NCI-H226 (cell line): ENCODE measurements around the gene TGM2.
A peak's percentile ranks its signal among the peaks of the same experiment; 100 is the strongest.

Source experiments
- DNase-seq: peaks from one replicate; pipeline ENCODE4 v3.0.0-alpha.2; 2015

Gene TGM2

DNA sequence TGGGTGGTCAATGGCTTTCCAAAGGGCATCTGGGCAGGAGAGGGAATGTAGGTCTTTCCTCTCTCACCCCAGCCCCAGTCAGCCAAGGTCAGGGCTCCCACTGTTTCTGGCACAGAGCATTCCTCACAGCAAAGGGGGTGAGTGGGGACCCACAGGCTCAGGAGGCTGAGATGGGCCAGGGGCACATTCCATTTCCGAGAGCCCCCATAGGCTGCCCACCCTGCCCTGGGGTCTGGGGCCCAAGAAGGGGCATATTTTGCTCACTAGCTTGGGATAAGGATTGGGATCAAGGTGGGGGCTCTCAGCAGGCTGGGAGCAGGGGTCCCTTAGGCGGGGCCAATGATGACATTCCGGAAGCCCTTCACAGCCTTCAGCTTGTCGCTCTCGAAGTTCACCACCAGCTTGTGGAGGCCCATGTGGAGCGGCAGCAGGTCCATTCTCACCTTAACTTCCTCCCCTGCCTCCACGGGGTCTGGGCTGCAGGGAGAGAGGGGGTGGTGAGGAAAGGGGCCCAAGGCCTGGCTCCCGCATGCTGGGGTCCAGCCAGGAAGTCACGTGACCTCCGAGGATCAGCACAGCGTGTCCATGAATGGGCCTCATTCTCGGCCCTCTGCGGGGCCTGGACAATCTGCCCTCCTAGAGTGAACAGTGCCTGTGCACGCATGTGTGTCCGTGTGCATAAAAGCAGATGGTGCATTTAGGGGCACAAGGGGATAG, 35.0 kb downstream of the TGM2 start:
- no peak for DNase-seq

- DNase-seq, result no peak
Observed at GRCh38 chr20:38129248-38129865, 35.7 kb downstream of the TGM2 start.

GRCh38 chr20:38128691-38129090, 36.4 kb downstream of the TGM2 start:
- DNase-seq, result no peak

DNA sequence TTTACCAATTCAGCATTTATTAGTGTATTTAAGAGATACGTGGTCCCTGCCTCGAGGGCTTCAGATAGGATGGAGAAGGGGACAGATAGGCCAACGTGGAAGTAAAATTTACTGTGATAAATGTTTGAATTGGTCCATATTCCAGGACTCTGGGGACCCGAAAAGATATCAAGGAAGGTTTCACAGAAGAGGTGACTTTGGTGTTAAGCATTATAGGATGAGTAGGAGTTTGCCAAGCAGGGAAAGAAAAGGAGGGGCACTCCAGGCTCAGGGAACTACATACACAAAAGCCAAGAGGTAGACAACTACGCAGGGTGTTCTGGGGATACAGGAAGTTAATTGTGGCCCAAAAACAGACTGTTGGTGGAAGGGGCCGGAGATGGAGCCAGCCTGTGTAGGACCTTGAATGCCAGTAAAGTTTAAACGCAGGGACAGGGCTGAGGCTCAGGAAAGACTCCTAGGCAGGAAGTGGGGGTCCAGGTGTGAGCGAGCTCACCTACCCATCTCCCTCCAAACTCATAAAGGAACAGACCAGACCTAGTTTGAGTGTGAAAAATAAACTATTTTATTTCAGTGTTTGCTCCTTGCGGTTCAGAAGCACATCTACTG, 37.0 kb downstream of the TGM2 start:
- DNase-seq, result no peak

DNA sequence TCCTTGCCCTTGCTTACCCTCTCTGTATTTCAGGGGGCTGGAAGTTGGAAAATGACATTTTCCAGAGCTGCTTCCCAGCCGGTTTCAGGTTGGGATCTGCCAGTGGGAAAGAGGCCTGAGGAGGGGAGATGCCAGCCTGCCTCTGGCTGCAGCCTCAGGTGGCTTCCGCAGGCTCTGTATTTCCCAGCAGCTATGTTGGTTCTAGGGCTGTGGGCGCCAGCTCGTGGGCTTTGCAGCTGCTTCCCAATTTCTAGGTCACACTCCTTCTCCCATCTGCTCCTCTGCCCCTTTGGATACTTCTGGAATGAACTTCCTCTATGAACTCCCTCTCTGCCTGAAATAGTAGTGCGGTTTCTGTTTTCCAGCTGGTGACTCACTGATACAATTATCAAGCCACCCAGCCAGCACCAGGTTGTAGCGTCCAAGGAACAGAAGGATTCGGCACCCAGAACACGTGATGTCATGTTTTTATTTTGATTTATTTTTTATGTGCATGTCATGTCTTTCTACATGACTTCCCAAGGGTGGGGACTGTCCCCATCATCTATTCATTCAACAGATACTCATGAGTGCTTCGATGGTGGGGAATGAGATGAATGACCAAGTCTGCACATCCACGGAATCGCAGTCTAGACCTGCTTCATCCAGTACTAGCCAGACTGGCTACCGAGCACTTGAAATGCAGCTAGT, 38.0 kb downstream of the TGM2 start:
- peak; percentile 61 for DNase-seq

- no peak for DNase-seq
Observed at GRCh38 chr20:38126146-38126921, 38.7 kb downstream of the TGM2 start.

- no peak for DNase-seq
Observed at GRCh38 chr20:38125157-38126056, 39.7 kb downstream of the TGM2 start.

DNA sequence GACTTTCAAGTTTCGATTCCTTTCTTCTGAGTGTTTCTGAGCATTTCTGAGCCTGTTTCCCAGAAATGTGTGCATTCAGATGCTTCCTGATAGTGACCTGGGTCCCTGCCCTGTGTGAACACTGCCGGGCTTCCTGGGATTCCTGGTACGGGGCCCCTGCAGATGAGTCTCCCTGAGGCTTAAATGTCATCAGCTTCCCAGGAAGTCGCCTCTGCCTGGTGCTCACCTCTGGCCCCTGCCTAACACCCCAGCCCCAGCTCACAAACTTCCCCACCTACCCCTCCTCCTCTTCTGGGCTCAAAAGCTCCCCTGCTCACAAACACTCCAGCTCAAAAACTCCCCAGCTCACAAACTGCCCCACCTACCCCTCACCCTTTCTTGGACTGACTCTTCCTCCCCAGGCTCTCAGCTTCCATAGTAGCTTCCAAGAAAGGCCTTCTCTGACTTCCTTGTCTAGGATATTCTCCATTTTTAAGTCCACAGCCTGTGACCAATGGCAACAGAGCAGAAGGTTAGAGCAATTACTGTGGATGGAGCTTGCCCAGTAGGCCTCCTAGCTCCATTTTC, 42.0 kb downstream of the TGM2 start:
- no peak for DNase-seq

GRCh38 chr20:38121741-38122140, 43.3 kb downstream of the TGM2 start:
- DNase-seq, result no peak

DNA sequence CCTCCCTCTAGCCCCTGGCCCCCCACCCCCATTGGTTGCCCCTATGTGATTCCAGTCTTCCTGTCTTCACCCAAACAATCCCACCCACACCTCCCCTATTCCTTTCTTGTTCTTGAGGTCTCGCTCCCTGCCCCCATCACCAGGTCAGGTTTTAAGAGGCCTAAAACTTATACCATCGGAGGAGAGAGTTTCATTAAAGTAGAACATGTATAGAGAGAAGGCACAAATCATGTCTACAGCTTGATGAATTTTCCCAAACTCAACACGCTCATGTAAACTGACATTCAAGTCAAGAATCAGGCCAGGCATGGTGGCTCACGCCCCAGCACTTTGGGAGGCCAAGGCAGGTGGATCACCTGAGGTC, 44.5 kb downstream of the TGM2 start:
- DNase-seq, result no peak

GRCh38 chr20:38119446-38119845, 45.6 kb downstream of the TGM2 start:
- DNase-seq, result peak; percentile 43

- peak; percentile 96 for DNase-seq
Observed at GRCh38 chr20:38117635-38118034, 47.4 kb downstream of the TGM2 start.

- DNase-seq, result no peak
Observed at GRCh38 chr20:38117205-38117604, 47.9 kb downstream of the TGM2 start.

GRCh38 chr20:38116409-38117165, 48.5 kb downstream of the TGM2 start:
- no peak for DNase-seq

GRCh38 chr20:38115896-38116295, 49.2 kb downstream of the TGM2 start:
- no peak for DNase-seq

- DNase-seq, result no peak
Observed at GRCh38 chr20:38115205-38115604, 49.9 kb downstream of the TGM2 start.

GRCh38 chr20:38114353-38114791, 50.7 kb downstream of the TGM2 start:
- peak; percentile 88 for DNase-seq

DNA sequence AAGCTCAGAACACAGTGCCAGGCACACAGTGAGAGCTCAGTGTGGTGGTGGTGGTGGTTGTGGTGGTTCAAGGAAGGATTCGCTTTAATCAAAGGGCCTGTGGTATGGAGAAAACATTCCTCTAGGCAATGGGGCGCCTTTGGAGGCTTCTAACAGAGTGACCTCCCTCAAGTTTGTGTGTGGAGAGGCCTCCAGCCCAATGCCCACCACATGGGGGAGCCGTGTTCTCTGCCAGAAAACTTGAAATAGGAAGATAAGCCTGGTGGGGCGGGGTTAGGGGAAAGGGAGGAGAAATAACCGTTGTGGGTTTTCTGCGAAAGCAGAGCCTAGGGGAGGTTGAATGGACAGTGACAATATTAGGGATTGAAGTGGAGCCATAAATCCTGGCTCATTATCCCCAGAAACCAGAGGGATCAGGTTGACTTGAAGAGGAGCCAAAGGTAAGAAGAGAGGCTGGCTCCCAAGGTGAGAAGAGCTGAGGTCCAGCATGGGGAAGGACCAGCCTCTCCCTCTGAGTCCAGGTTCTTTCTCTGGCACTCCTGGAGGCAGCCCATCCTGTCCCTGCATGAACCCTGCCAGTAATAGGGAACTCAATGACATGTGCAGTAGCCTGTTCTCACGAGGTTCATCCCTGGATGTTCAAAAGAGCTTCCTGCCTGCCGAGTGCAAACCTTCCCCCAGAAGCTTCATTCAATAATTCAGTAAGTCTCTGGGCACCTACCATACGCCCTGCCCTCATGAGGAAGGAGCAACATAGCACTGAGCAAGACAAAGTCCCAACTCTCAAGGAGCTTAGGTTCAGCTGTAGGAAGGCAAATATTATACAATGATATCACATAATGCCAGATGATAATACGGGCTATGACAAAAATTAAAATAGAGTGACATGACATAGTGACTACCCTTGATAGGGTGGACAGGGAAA, 51.4 kb downstream of the TGM2 start:
- peak; percentile 54 for DNase-seq

DNA sequence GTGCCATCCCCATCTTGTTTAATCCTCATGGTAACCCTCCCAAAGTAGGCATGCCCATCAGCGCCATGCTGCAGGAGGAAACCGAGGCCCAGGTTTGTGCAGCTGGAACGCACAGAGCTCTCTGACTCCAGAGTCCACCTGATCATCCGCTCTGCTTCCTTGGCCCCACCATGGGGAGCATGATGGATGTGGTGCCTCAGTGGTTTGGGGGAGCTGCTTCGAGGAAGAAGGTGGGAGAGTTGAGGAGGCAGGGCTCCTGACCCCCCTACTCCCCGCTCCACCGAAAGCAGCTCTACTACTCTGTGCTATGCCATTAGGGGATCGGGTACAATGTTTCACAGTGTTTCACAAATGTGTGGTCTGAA, 52.2 kb downstream of the TGM2 start:
- no peak for DNase-seq
